Astrocyte (in vitro differentiated cells and primary cell): ENCODE results near the gene ITGA3. TPM values are rescaled to one million over a fixed set of nuclear protein-coding genes. Genes with fewer than 3 reads are reported as not detected.

ENCODE experiments used
- DNase-seq: peaks from one replicate; pipeline ENCODE4 v3.0.0-alpha.2; 2010; ENCODE audit warnings: low read depth
- FAIRE-seq: peaks from 2 replicates; lab custom pipeline; 2011; peaks lifted over from hg19 to GRCh38; lab: Jason Lieb, UNC
- H2AFZ ChIP-seq: 2 replicates; pipeline ENCODE4 v1.6.0; 2012; ENCODE audit warnings: low read depth, low read length, inconsistent platforms
- H3K27ac ChIP-seq: 2 replicates; pipeline ENCODE4 v1.5.1; 2011; ENCODE audit warnings: low read depth, low read length, inconsistent platforms
- H3K27me3 ChIP-seq: 2 replicates; pipeline ENCODE4 v1.6.0; 2011; ENCODE audit warnings: low read length, inconsistent platforms; ENCODE audit not compliant: insufficient read depth
- H3K36me3 ChIP-seq: 2 replicates; pipeline ENCODE4 v1.5.1; 2011; ENCODE audit warnings: low read length, inconsistent platforms; ENCODE audit not compliant: insufficient read depth
- H3K4me1 ChIP-seq: 2 replicates; pipeline ENCODE4 v1.5.1; 2011; ENCODE audit warnings: low read length, inconsistent platforms; ENCODE audit not compliant: insufficient read depth
- H3K4me2 ChIP-seq: 2 replicates; pipeline ENCODE4 v1.6.0; 2012; ENCODE audit warnings: low read length, inconsistent platforms
- H3K4me3 ChIP-seq: 2 replicates; pipeline ENCODE4 v1.5.1; 2011; ENCODE audit warnings: low read depth, mild to moderate bottlenecking, low read length, inconsistent platforms; ENCODE audit not compliant: insufficient read depth
- H3K79me2 ChIP-seq: 2 replicates; pipeline ENCODE4 v1.6.0; 2012; ENCODE audit warnings: mild to moderate bottlenecking, low read length, inconsistent platforms; ENCODE audit not compliant: insufficient read depth
- H3K9ac ChIP-seq: 2 replicates; pipeline ENCODE4 v1.6.0; 2012; ENCODE audit warnings: mild to moderate bottlenecking, low read length, inconsistent platforms
- H3K9me3 ChIP-seq: 2 replicates; pipeline ENCODE4 v1.5.1; 2012; ENCODE audit warnings: low read depth, mild to moderate bottlenecking, low read length, inconsistent platforms; ENCODE audit not compliant: insufficient read depth
- H4K20me1 ChIP-seq: 2 replicates; pipeline ENCODE4 v1.6.0; 2012; ENCODE audit warnings: low read length, inconsistent platforms; ENCODE audit not compliant: insufficient read depth
- H3K27ac Mint-ChIP-seq: one replicate; pipeline ENCODE4 v1.8.0; 2021; ENCODE audit warnings: mild to moderate bottlenecking, mixed read lengths; ENCODE audit not compliant: unreplicated experiment
- H3K27me3 Mint-ChIP-seq: one replicate; pipeline ENCODE4 v1.8.0; 2021; ENCODE audit warnings: low read depth, mixed read lengths; ENCODE audit not compliant: unreplicated experiment
- H3K36me3 Mint-ChIP-seq: one replicate; pipeline ENCODE4 v1.8.0; 2021; ENCODE audit warnings: low read depth, mixed read lengths; ENCODE audit not compliant: unreplicated experiment
- H3K4me1 Mint-ChIP-seq: one replicate; pipeline ENCODE4 v1.8.0; 2021; ENCODE audit warnings: low read depth, mixed read lengths; ENCODE audit not compliant: unreplicated experiment
- H3K4me3 Mint-ChIP-seq: one replicate; pipeline ENCODE4 v1.8.0; 2021; ENCODE audit warnings: mild to moderate bottlenecking, moderate library complexity, mixed read lengths; ENCODE audit not compliant: unreplicated experiment
- H3K9me3 Mint-ChIP-seq: one replicate; pipeline ENCODE4 v1.8.0; 2021; ENCODE audit warnings: mild to moderate bottlenecking, mixed read lengths; ENCODE audit not compliant: unreplicated experiment
- CTCF ChIP-seq: IDR thresholded peaks from 2 replicates; pipeline ENCODE4 v1.5.1; 2011; ENCODE audit warnings: low read depth, mild to moderate bottlenecking, inconsistent platforms, low read length, moderate library complexity; ENCODE audit not compliant: insufficient read depth
- EZH2 ChIP-seq: IDR thresholded peaks from 2 replicates; pipeline ENCODE4 v1.6.1; 2012; ENCODE audit warnings: mild to moderate bottlenecking, low read length, inconsistent platforms; ENCODE audit not compliant: insufficient read depth
- total RNA-seq: library from RNA; stranded (reverse); gene quantifications from 2 replicates; pipeline ENCODE4 v1.2.1, GENCODE V29; 2021

Gene ITGA3
- total RNA-seq, 1 donor from 2014 or later = 319 TPM

GRCh38 chr17:50022463-50023130 lies 33.3 kb upstream of the ITGA3 start:
- H3K9ac ChIP-seq = no peak overlapping the region
- H3K27ac ChIP-seq = no peak overlapping the region
- H3K36me3 Mint-ChIP-seq = no peaks in the 10 kb centered on the region
- no peaks in the 10 kb centered on the region for H4K20me1 ChIP-seq
- no peaks in the 10 kb centered on the region for H3K9me3 Mint-ChIP-seq
- no peak overlapping the region for H3K4me3 Mint-ChIP-seq
- peaks cover 13% of the 10 kb centered on the region for H3K4me1 ChIP-seq
- DNase-seq (no peak), FAIRE-seq (no peak)
- H3K4me1 Mint-ChIP-seq = peaks cover 18% of the 10 kb centered on the region
- H3K9me3 ChIP-seq = peaks cover 5% of the 10 kb centered on the region
- H3K36me3 ChIP-seq = no peaks in the 10 kb centered on the region
- no peaks in the 10 kb centered on the region for H3K27me3 ChIP-seq
- TF ChIP-seq CTCF = no peak
- no peak for TF ChIP-seq EZH2
- no peaks in the 10 kb centered on the region for H3K79me2 ChIP-seq
- H3K27ac Mint-ChIP-seq = peak overlapping the region; percentile 91
- no peak overlapping the region for H3K4me3 ChIP-seq
- no peak overlapping the region for H3K4me2 ChIP-seq
- peaks cover 2% of the 10 kb centered on the region for H3K27me3 Mint-ChIP-seq
- H2AFZ ChIP-seq = no peak overlapping the region

- H3K9ac ChIP-seq = no peak overlapping the region
- H3K27ac Mint-ChIP-seq = no peak overlapping the region
- H3K9me3 ChIP-seq = peaks cover 5% of the 10 kb centered on the region
- H3K4me2 ChIP-seq = no peak overlapping the region
- H3K27ac ChIP-seq = no peak overlapping the region
- DNase-seq (no peak), FAIRE-seq (no peak)
- no peak overlapping the region for H2AFZ ChIP-seq
- no peaks in the 10 kb centered on the region for H3K27me3 ChIP-seq
- H3K36me3 ChIP-seq = no peaks in the 10 kb centered on the region
- peaks cover 27% of the 10 kb centered on the region for H3K4me1 Mint-ChIP-seq
- TF ChIP-seq CTCF (no peak), EZH2 (no peak)
- H3K9me3 Mint-ChIP-seq = no peaks in the 10 kb centered on the region
- H3K27me3 Mint-ChIP-seq = peaks cover 2% of the 10 kb centered on the region
- H3K79me2 ChIP-seq = no peaks in the 10 kb centered on the region
- H3K4me3 ChIP-seq = no peak overlapping the region
- no peaks in the 10 kb centered on the region for H3K36me3 Mint-ChIP-seq
- no peak overlapping the region for H3K4me3 Mint-ChIP-seq
- H3K4me1 ChIP-seq = peaks cover 22% of the 10 kb centered on the region
- H4K20me1 ChIP-seq = no peaks in the 10 kb centered on the region
Measured at GRCh38 chr17:50023520-50023919, 32.4 kb upstream of the ITGA3 start.

- DNase-seq (no peak), FAIRE-seq (no peak)
- no peaks in the 10 kb centered on the region for H3K36me3 Mint-ChIP-seq
- no peak overlapping the region for H3K4me3 ChIP-seq
- no peak overlapping the region for H3K4me2 ChIP-seq
- H3K4me1 ChIP-seq = peaks cover 27% of the 10 kb centered on the region
- H2AFZ ChIP-seq = no peak overlapping the region
- no peaks in the 10 kb centered on the region for H4K20me1 ChIP-seq
- H3K36me3 ChIP-seq = no peaks in the 10 kb centered on the region
- peaks cover 2% of the 10 kb centered on the region for H3K27me3 Mint-ChIP-seq
- H3K4me1 Mint-ChIP-seq = peaks cover 35% of the 10 kb centered on the region
- no peak overlapping the region for H3K4me3 Mint-ChIP-seq
- H3K27me3 ChIP-seq = no peaks in the 10 kb centered on the region
- no peak overlapping the region for H3K9ac ChIP-seq
- no peak overlapping the region for H3K27ac ChIP-seq
- H3K79me2 ChIP-seq = no peaks in the 10 kb centered on the region
- no peak overlapping the region for H3K27ac Mint-ChIP-seq
- peaks cover 5% of the 10 kb centered on the region for H3K9me3 ChIP-seq
- no peaks in the 10 kb centered on the region for H3K9me3 Mint-ChIP-seq
- no peak for TF ChIP-seq EZH2
Measured at GRCh38 chr17:50024808-50025207, 31.1 kb upstream of the ITGA3 start.
